ENCODE data around the gene CELSR2.

- TF ChIP-seq CTCF (IDR thresholded peaks at IDR 0.05) = no peak
- TF ChIP-seq POLR2A (IDR thresholded peaks at IDR 0.05) = no peak
Observed at GRCh38 chr1:109256085-109256484, 6.7 kb downstream of the CELSR2 start.
